Measurements from ENCODE around the gene TNFRSF12A. TPM values are rescaled to one million over a fixed set of nuclear protein-coding genes. Genes with fewer than 3 reads are reported as not detected.

TNFRSF12A gene
- total and polyA plus RNA-seq, 9 of the 15 experiments (the other 6 are each of a cell fraction or from before 2014, with no cell fraction given), result 0.41 to 61.8 (median 26.5) TPM

GRCh38 chr16:3007059-3007956 lies 12.9 kb upstream of the TNFRSF12A start (continued):
- TF ChIP-seq RBM17 (IDR thresholded peaks at IDR 0.05; ENCODE audit: borderline replicate concordance, low read depth, low read length) (no peak), VEZF1 (CRISPR knock-in tag; IDR thresholded peaks at IDR 0.05) (peak; percentile 86), PCBP1 (IDR thresholded peaks at IDR 0.05; ENCODE audit: low read depth, low read length, poor library complexity, severe bottlenecking) (no peak), ETV1 (tag; conservative IDR thresholded peaks at IDR 0.05; ENCODE audit: low read depth) (0 out of 2 replicates have a peak, but pooled peaks have one; percentile 35), ZNF408 (CRISPR knock-in tag; IDR thresholded peaks at IDR 0.05; ENCODE audit: low read depth) (no peak), ERF (CRISPR knock-in tag; IDR thresholded peaks at IDR 0.05) (no peak), SPI1 (IDR thresholded peaks at IDR 0.05; ENCODE audit: borderline replicate concordance, low read depth, low read length) (peak; percentile 80), TAL1 (IDR thresholded peaks at IDR 0.05) (no peak), ZNF354B (CRISPR knock-in tag; IDR thresholded peaks at IDR 0.05) (no peak), ESRRB (CRISPR knock-in tag; IDR thresholded peaks at IDR 0.05; ENCODE audit: borderline replicate concordance) (no peak), ZBTB17 (CRISPR knock-in tag; IDR thresholded peaks at IDR 0.05) (no peak), SOX6 (IDR thresholded peaks at IDR 0.05) (peak; percentile 89), HNRNPH1 (optimal IDR thresholded peaks at IDR 0.05; ENCODE audit: low read depth, low read length) (no peak), NRF1 (conservative IDR thresholded peaks at IDR 0.05 in 1 of 2, IDR thresholded peaks at IDR 0.05 in 1 of 2) (peak in 1 of 2 experiments; percentile 14; a peak in 1 of 4 replicates), ZNF277 (CRISPR knock-in tag; IDR thresholded peaks at IDR 0.05; ENCODE audit: borderline replicate concordance) (no peak), ZNF609 (CRISPR knock-in tag; IDR thresholded peaks at IDR 0.05; ENCODE audit: borderline replicate concordance) (no peak), BHLHE40 (IDR thresholded peaks at IDR 0.05; ENCODE audit: low read length) (no peak), ZNF436 (CRISPR knock-in tag; IDR thresholded peaks at IDR 0.05) (no peak), ZNF551 (CRISPR knock-in tag; IDR thresholded peaks at IDR 0.05) (no peak), ZNF232 (CRISPR knock-in tag; IDR thresholded peaks at IDR 0.05) (no peak), STAT5A (IDR thresholded peaks at IDR 0.05; ENCODE audit: borderline replicate concordance, low read length) (no peak)

Measured in K562 (cell line).